H1 (cell line): ENCODE results near the gene GGA3.
A peak's percentile ranks its signal among the peaks of the same experiment; 100 is the strongest.

Experiments
- ATF3 ChIP-seq: IDR thresholded peaks from 2 replicates; pipeline ENCODE4 v1.6.1; 2011; ENCODE audit warnings: low read depth, mild to moderate bottlenecking, low read length; ENCODE audit not compliant: insufficient read depth
- BCL11A ChIP-seq, 2 experiments: IDR thresholded peaks; one replicate each; pipeline ENCODE4 v1.6.1; 2011; ENCODE audit warnings: low read depth in 2 of 2, low read length in 2 of 2, mild to moderate bottlenecking in 2 of 2
- CTCF ChIP-seq, 3 experiments: IDR thresholded peaks; 1 replicate in 2 of 3; 2 replicates in 1 of 3; pipeline versions ENCODE4 v1.5.1 to v1.6.1; 2011; ENCODE audit warnings: low read length in 3 of 3, mild to moderate bottlenecking in 3 of 3, inconsistent platforms in 2 of 3, low read depth in 1 of 3, moderate library complexity in 1 of 3; ENCODE audit not compliant: insufficient read depth in 1 of 3; ENCODE audit errors: control extremely low read depth in 1 of 3
- EZH2 ChIP-seq: fragments of 200-600 bp; sonication (generic); IDR thresholded peaks from 2 replicates; pipeline ENCODE4 v1.7.1; 2012; ENCODE audit warnings: low read depth, mild to moderate bottlenecking, moderate library complexity, low read length, inconsistent platforms; ENCODE audit not compliant: severe bottlenecking
- HDAC6 ChIP-seq: IDR thresholded peaks from one replicate; pipeline ENCODE4 v1.7.1; 2012; ENCODE audit warnings: low read depth, mild to moderate bottlenecking, inconsistent platforms, low read length, moderate library complexity
- JUN ChIP-seq: IDR thresholded peaks from 2 replicates; pipeline ENCODE4 v1.6.1; 2011; ENCODE audit warnings: low read depth, mild to moderate bottlenecking, improper control_type of control experiment, low read length
- KDM1A ChIP-seq: fragments of 200-600, 300-600 bp; sonication (generic); IDR thresholded peaks from 2 replicates; pipeline ENCODE4 v1.7.1; 2016; ENCODE audit warnings: mild to moderate bottlenecking, low read length, borderline replicate concordance
- POLR2A ChIP-seq, 2 experiments: IDR thresholded peaks; 1 replicate in 1 of 2; 2 replicates in 1 of 2; pipeline ENCODE4 v1.6.1; 2011; ENCODE audit warnings: low read depth in 2 of 2, low read length in 2 of 2, mild to moderate bottlenecking in 2 of 2; ENCODE audit errors: control extremely low read depth in 1 of 2
- RAD21 ChIP-seq, 2 experiments: IDR thresholded peaks in 1 of 2; conservative IDR thresholded peaks in 1 of 2; 2 replicates each; pipeline ENCODE4 v1.6.1; 2011; ENCODE audit warnings: low read depth in 2 of 2, low read length in 2 of 2, improper control_type of control experiment in 1 of 2, inconsistent platforms in 1 of 2, mild to moderate bottlenecking in 1 of 2, moderate library complexity in 1 of 2
- SP1 ChIP-seq: IDR thresholded peaks from 2 replicates; pipeline ENCODE4 v1.6.1; 2011; ENCODE audit warnings: low read depth, low read length

GRCh38 chr17:75238684-75239191 is 22.7 kb downstream of the GGA3 start:
- TF ChIP-seq POLR2A (IDR thresholded peaks at IDR 0.05; ENCODE audit: control extremely low read depth in 1 of 2, low read depth in 2 of 2, low read length in 2 of 2) (no peak), RAD21 (IDR thresholded peaks at IDR 0.05 in 1 of 2, conservative IDR thresholded peaks at IDR 0.05 in 1 of 2; ENCODE audit: low read depth in 2 of 2, low read length in 2 of 2) (peak; percentile 41 to 59), HDAC6 (no peak), JUN (no peak), SP1 (no peak), KDM1A (no peak), ATF3 (no peak), CTCF (IDR thresholded peaks at IDR 0.05; ENCODE audit: control extremely low read depth in 1 of 3, insufficient read depth in 1 of 3, low read depth in 1 of 3, low read length in 3 of 3) (peak; percentile 83 to 96 (median 94)), BCL11A (IDR thresholded peaks at IDR 0.05; ENCODE audit: low read depth in 2 of 2, low read length in 2 of 2) (no peak), EZH2 (no peak)
